RWPE2 (cell line): ENCODE data around the gene ENC1.
A peak's percentile ranks its signal among the peaks of the same experiment; 100 is the strongest.
"Not testable (repeated sequence)": the region's sequence is repeated elsewhere in the genome, so short reads cannot be mapped to it uniquely, and the experiment has no call there.

Source experiments
- ATAC-seq: fragments of 200-7000 bp; cut with Tn5 transposase; 3 replicates; pipeline ENCODE4 v1.9.1; 2021; ENCODE audit warnings: low read depth
- DNase-seq: peaks from one replicate; pipeline ENCODE4 v3.0.0-alpha.2; 2020; ENCODE audit warnings: low spot score
- H3K27ac ChIP-seq: fragments of 450-650 bp; 2 replicates; pipeline ENCODE4 v1.5.1; 2017; ENCODE audit warnings: mild to moderate bottlenecking; ENCODE audit not compliant: poor library complexity, severe bottlenecking
- H3K27me3 ChIP-seq: fragments of 250-450 bp; sonication (Bioruptor Pico); 2 replicates; pipeline ENCODE4 v1.5.1; 2021; ENCODE audit warnings: mild to moderate bottlenecking, moderate library complexity; ENCODE audit not compliant: insufficient read depth, poor library complexity, severe bottlenecking
- H3K36me3 ChIP-seq: fragments of 250-450 bp; sonication (Bioruptor Pico); 2 replicates; pipeline ENCODE4 v1.5.1; 2020; ENCODE audit warnings: low read depth, mild to moderate bottlenecking, moderate library complexity
- H3K4me1 ChIP-seq: fragments of 250-450 bp; sonication (Bioruptor Pico); 2 replicates; pipeline ENCODE4 v1.5.1; 2021; ENCODE audit warnings: mild to moderate bottlenecking, moderate library complexity; ENCODE audit not compliant: insufficient read depth, poor library complexity, severe bottlenecking
- H3K4me3 ChIP-seq: fragments of 250-450 bp; sonication (Bioruptor Pico); 2 replicates; pipeline ENCODE4 v1.5.1; 2021; ENCODE audit warnings: mild to moderate bottlenecking, moderate library complexity; ENCODE audit not compliant: severe bottlenecking
- H3K9me3 ChIP-seq: fragments of 250-450 bp; sonication (Bioruptor Pico); 2 replicates; pipeline ENCODE4 v1.5.1; 2021; ENCODE audit warnings: mild to moderate bottlenecking, moderate library complexity; ENCODE audit not compliant: severe bottlenecking
- CTCF ChIP-seq: fragments of 450-650 bp; IDR thresholded peaks from one replicate; pipeline ENCODE4 v1.5.1; 2017; ENCODE audit warnings: mild to moderate bottlenecking, moderate library complexity; ENCODE audit not compliant: poor library complexity, severe bottlenecking

The ENC1 gene

GRCh38 chr5:74679966-74680365 is 39.4 kb upstream of the ENC1 start:
- H3K27ac ChIP-seq = no peak overlapping the region
- no peak for ATAC-seq
- peaks cover 6% of the 10 kb centered on the region for H3K4me1 ChIP-seq
- H3K27me3 ChIP-seq = no peaks in the 10 kb centered on the region
- no peaks in the 10 kb centered on the region for H3K36me3 ChIP-seq
- TF ChIP-seq CTCF = no peak
- no peak overlapping the region for H3K4me3 ChIP-seq
- H3K9me3 ChIP-seq = no peaks in the 10 kb centered on the region
- no peak for DNase-seq

- not testable (repeated sequence) for ATAC-seq, H3K9me3 ChIP-seq, H3K4me1 ChIP-seq, H3K36me3 ChIP-seq, DNase-seq, H3K4me3 ChIP-seq, H3K27ac ChIP-seq, H3K27me3 ChIP-seq
These were observed 38.8 kb upstream of the ENC1 start for GRCh38 chr5:74679300-74679699.

GRCh38 chr5:74678123-74678522 is 37.6 kb upstream of the ENC1 start:
- H3K4me1 ChIP-seq, ATAC-seq, H3K4me3 ChIP-seq, H3K27me3 ChIP-seq, H3K36me3 ChIP-seq, DNase-seq, H3K27ac ChIP-seq, H3K9me3 ChIP-seq: not testable (repeated sequence)

- not testable (repeated sequence) for ATAC-seq, H3K4me1 ChIP-seq, H3K36me3 ChIP-seq, DNase-seq, H3K4me3 ChIP-seq, H3K9me3 ChIP-seq, H3K27me3 ChIP-seq, H3K27ac ChIP-seq
These were observed 35.9 kb upstream of the ENC1 start for GRCh38 chr5:74676466-74676865.

GRCh38 chr5:74673011-74673790 is 32.7 kb upstream of the ENC1 start:
- peak; percentile 49 for ATAC-seq
- Histone ChIP-seq H3K36me3 (no peaks in the 10 kb centered on the region), H3K27ac (no peak overlapping the region), H3K9me3 (no peaks in the 10 kb centered on the region), H3K27me3 (no peaks in the 10 kb centered on the region), H3K4me1 (no peaks in the 10 kb centered on the region), H3K4me3 (no peak overlapping the region)
- peak; percentile 91 for TF ChIP-seq CTCF
- DNase-seq = no peak

- no peak overlapping the region for H3K27ac ChIP-seq
- no peak for DNase-seq
- H3K4me3 ChIP-seq = no peak overlapping the region
- H3K27me3 ChIP-seq = no peaks in the 10 kb centered on the region
- TF ChIP-seq CTCF = no peak
- no peaks in the 10 kb centered on the region for H3K4me1 ChIP-seq
- no peak for ATAC-seq
- no peaks in the 10 kb centered on the region for H3K9me3 ChIP-seq
- H3K36me3 ChIP-seq = no peaks in the 10 kb centered on the region
These were observed 31.8 kb upstream of the ENC1 start for GRCh38 chr5:74672215-74672877.
